Activated CD4-positive, alpha-beta T cell treated with anti-CD3 and anti-CD28 coated beads, Interleukin-2, amount 50 U/mL, for 1 hour (primary cell): ENCODE results near the gene EEF2.
"Not testable (repeated sequence)": the region's sequence is repeated elsewhere in the genome, so short reads cannot be mapped to it uniquely, and the experiment has no call there.

Experiments used
- DNase-seq: peaks from one replicate; pipeline ENCODE4 v3.0.0-alpha.2; 2020

The EEF2 gene

GRCh38 chr19:4014541-4015491, 29.6 kb upstream of the EEF2 start:
- DNase-seq, result peak; percentile 32

GRCh38 chr19:4013886-4014540, 28.8 kb upstream of the EEF2 start:
- DNase-seq, result no peak

GRCh38 chr19:4012975-4013634, 27.8 kb upstream of the EEF2 start:
- DNase-seq, result no peak

- DNase-seq, result no peak
Observed at GRCh38 chr19:4012092-4012974, 27.1 kb upstream of the EEF2 start.

GRCh38 chr19:4011430-4011829, 26.2 kb upstream of the EEF2 start:
- not testable (repeated sequence) for DNase-seq

GRCh38 chr19:4010808-4011110, 25.5 kb upstream of the EEF2 start:
- no peak for DNase-seq

GRCh38 chr19:4009990-4010807, 24.9 kb upstream of the EEF2 start:
- no peak for DNase-seq

- peak; percentile 19 for DNase-seq
Observed at GRCh38 chr19:4007836-4008539, 22.7 kb upstream of the EEF2 start.

- peak; percentile 95 for DNase-seq
Observed at GRCh38 chr19:4007021-4007835, 22.0 kb upstream of the EEF2 start, which contains the start of gene PIAS4. TSS of gene PIAS4 (plus strand) at chr19:4007736. CDS start at chr19:4007761, 25 bp downstream.

GRCh38 chr19:4005436-4005835, 20.2 kb upstream of the EEF2 start:
- not testable (repeated sequence) for DNase-seq

- DNase-seq, result not testable (repeated sequence)
Observed at GRCh38 chr19:4000798-4001197, 15.5 kb upstream of the EEF2 start.

GRCh38 chr19:3998667-3999412, 13.6 kb upstream of the EEF2 start:
- not testable (repeated sequence) for DNase-seq

GRCh38 chr19:3995607-3996006, 10.3 kb upstream of the EEF2 start:
- DNase-seq, result no peak

GRCh38 chr19:3990815-3991117, 5.5 kb upstream of the EEF2 start:
- no peak for DNase-seq

GRCh38 chr19:3987619-3988371, 2.5 kb upstream of the EEF2 start:
- peak; percentile 89 for DNase-seq

- peak; percentile 53 for DNase-seq
Observed at GRCh38 chr19:3986260-3987041, 1.2 kb upstream of the EEF2 start.

GRCh38 chr19:3985643-3986259, 488 bp upstream of the EEF2 start:
- no peak for DNase-seq

- no peak for DNase-seq
Observed at GRCh38 chr19:3984584-3984907, 717 bp downstream of the EEF2 start.
